Measurements from ENCODE around the gene RASAL2.

DNA sequence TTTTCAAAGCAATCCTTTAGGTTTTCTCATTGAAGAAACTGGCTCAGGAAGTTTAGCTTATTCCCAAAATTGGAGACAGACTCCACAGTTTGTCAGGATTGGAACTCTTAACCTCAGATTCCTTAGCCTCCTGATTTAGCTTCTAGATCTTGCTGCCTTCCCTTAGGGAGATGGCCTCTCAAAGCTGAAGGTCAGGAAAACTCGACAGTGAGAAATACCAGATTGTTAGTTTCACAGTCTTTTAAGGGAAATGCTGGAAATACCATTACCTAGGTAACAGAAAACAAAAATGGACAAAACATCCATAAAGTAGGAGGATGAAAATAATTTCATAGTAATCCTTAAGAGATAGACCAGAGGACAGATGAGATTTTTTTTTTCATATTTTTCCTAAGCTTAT, 7.8 kb downstream of the RASAL2 start:
- TF ChIP-seq POLR2A (IDR thresholded peaks at IDR 0.05): no peak
- TF ChIP-seq, protein P1, sequence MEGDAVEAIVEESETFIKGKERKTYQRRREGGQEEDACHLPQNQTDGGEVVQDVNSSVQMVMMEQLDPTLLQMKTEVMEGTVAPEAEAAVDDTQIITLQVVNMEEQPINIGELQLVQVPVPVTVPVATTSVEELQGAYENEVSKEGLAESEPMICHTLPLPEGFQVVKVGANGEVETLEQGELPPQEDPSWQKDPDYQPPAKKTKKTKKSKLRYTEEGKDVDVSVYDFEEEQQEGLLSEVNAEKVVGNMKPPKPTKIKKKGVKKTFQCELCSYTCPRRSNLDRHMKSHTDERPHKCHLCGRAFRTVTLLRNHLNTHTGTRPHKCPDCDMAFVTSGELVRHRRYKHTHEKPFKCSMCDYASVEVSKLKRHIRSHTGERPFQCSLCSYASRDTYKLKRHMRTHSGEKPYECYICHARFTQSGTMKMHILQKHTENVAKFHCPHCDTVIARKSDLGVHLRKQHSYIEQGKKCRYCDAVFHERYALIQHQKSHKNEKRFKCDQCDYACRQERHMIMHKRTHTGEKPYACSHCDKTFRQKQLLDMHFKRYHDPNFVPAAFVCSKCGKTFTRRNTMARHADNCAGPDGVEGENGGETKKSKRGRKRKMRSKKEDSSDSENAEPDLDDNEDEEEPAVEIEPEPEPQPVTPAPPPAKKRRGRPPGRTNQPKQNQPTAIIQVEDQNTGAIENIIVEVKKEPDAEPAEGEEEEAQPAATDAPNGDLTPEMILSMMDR (IDR thresholded peaks at IDR 0.05): no peak
